B cell (primary cell): ENCODE data around the gene SERPINB1. TPM values are rescaled to one million over a fixed set of nuclear protein-coding genes. Genes with fewer than 3 reads are reported as not detected.

ENCODE experiments used
- ATAC-seq: fragments of 200-7000 bp; cut with Tn5 transposase; one replicate; pipeline ENCODE4 v1.10.0; 2021; ENCODE audit warnings: low read depth, mild to moderate bottlenecking, moderate number of reproducible peaks, moderate library complexity
- CTCF ChIA-PET: fragments of 350-600 bp; sonication (Branson Sonifier 250); formaldehyde crosslinking; loops from one replicate; lab custom pipeline; 2021; ENCODE audit warnings: antibody characterized with exemption, inconsistent platforms; lab: Charles Lee
- POLR2A ChIA-PET: fragments of 350-600 bp; sonication (Branson Sonifier 250); formaldehyde crosslinking; loops from one replicate; lab custom pipeline; 2021; ENCODE audit warnings: antibody characterized with exemption; lab: Charles Lee
- DNase-seq: peaks from one replicate; pipeline ENCODE4 v3.0.0; 2013
- H2AFZ ChIP-seq: 2 replicates; pipeline ENCODE4 v1.6.1; 2012; ENCODE audit warnings: mild to moderate bottlenecking, low read depth, low read length; ENCODE audit not compliant: insufficient read depth, poor library complexity, severe bottlenecking
- H3K27ac ChIP-seq, 2 donors: 1 replicate in 1 of 2; 2 replicates in 1 of 2; pipeline ENCODE4 v1.5.1; 2012 to 2013; ENCODE audit warnings: low read length in 2 of 2, mild to moderate bottlenecking in 2 of 2, moderate library complexity in 1 of 2
- H3K27me3 ChIP-seq, 4 experiments: fragments of 200-600 bp in 1 of 4; sonication (generic) in 1 of 4; replicated peaks in 1 of 4; 1 replicate in 2 of 4; 2 replicates in 2 of 4; pipeline versions ENCODE4 v1.6.1 to v1.7.0; 2013 to 2016; ENCODE audit warnings: low read length in 3 of 4, mild to moderate bottlenecking in 2 of 4, mixed read lengths in 1 of 4, moderate library complexity in 1 of 4; ENCODE audit not compliant: insufficient read depth in 4 of 4, control insufficient read depth in 3 of 4; ENCODE audit errors: control extremely low read depth in 1 of 4
- H3K36me3 ChIP-seq, 2 experiments: replicated peaks in 1 of 2; 1 replicate in 1 of 2; 2 replicates in 1 of 2; pipeline versions ENCODE4 v1.6.1 to v1.7.1; 2013; ENCODE audit warnings: low read length in 1 of 2; ENCODE audit not compliant: insufficient read depth in 2 of 2, control insufficient read depth in 1 of 2; ENCODE audit errors: control extremely low read depth in 1 of 2, extremely low read depth in 1 of 2
- H3K4me1 ChIP-seq, 2 donors: fragments of 200-600 bp in 1 of 2; sonication (generic) in 1 of 2; 1 replicate in 1 of 2; 2 replicates in 1 of 2; pipeline versions ENCODE4 v1.5.1 to v1.6.1; 2013 to 2017; ENCODE audit warnings: low read length in 2 of 2; ENCODE audit not compliant: control insufficient read depth in 2 of 2, insufficient read depth in 2 of 2
- H3K4me2 ChIP-seq: replicated peaks from 2 replicates; pipeline ENCODE3; 2012; ENCODE audit warnings: mild to moderate bottlenecking, low read depth, low read length; ENCODE audit not compliant: poor library complexity, severe bottlenecking
- H3K4me3 ChIP-seq, 5 experiments: fragments of 200-600 bp in 1 of 5; sonication (generic) in 1 of 5; 1 replicate in 3 of 5; 2 replicates in 2 of 5; pipeline versions ENCODE4 v1.5.1 to v1.7.0; 2011 to 2016; ENCODE audit warnings: low read length in 4 of 5, mild to moderate bottlenecking in 4 of 5, low read depth in 2 of 5, control low read depth in 1 of 5, moderate library complexity in 1 of 5; ENCODE audit not compliant: insufficient read depth in 1 of 5; ENCODE audit errors: control extremely low read depth in 1 of 5, extremely low read depth in 1 of 5
- H3K79me2 ChIP-seq: fragments of 200-600 bp; sonication (generic); one replicate; pipeline ENCODE4 v1.6.0; 2016; ENCODE audit warnings: low read length; ENCODE audit not compliant: control insufficient read depth, insufficient read depth
- H3K9ac ChIP-seq: fragments of 200-600 bp; sonication (generic); 2 replicates; pipeline ENCODE4 v1.6.1; 2017; ENCODE audit warnings: mild to moderate bottlenecking, low read length, moderate library complexity
- H3K9me3 ChIP-seq, 3 donors: one replicate each; pipeline versions ENCODE4 v1.6.1 to v1.7.1; 2013; ENCODE audit warnings: low read length in 2 of 3; ENCODE audit not compliant: control insufficient read depth in 2 of 3, insufficient read depth in 1 of 3; ENCODE audit errors: control extremely low read depth in 1 of 3
- H4K20me1 ChIP-seq: 2 replicates; pipeline ENCODE4 v1.6.0; 2012; ENCODE audit warnings: mild to moderate bottlenecking, low read length; ENCODE audit not compliant: insufficient read depth, control insufficient read depth, poor library complexity, severe bottlenecking
- H3K27ac Mint-ChIP-seq: one replicate; pipeline ENCODE4 v1.8.0; 2021; ENCODE audit warnings: mixed read lengths
- H3K27me3 Mint-ChIP-seq: one replicate; pipeline ENCODE4 v1.8.0; 2021; ENCODE audit warnings: mixed read lengths
- H3K4me1 Mint-ChIP-seq: one replicate; pipeline ENCODE4 v1.8.0; 2021; ENCODE audit warnings: mixed read lengths
- H3K4me3 Mint-ChIP-seq: one replicate; pipeline ENCODE4 v1.8.0; 2021; ENCODE audit warnings: mixed read lengths
- H3K9me3 Mint-ChIP-seq: one replicate; pipeline ENCODE4 v1.8.0; 2022; ENCODE audit warnings: mixed read lengths; ENCODE audit not compliant: insufficient read depth
- CTCF ChIP-seq: fragments of 200-600 bp; IDR thresholded peaks from one replicate; pipeline ENCODE4 v1.8.0; 2022; ENCODE audit warnings: antibody characterized with exemption, mild to moderate bottlenecking
- EZH2 ChIP-seq: IDR thresholded peaks from 2 replicates; pipeline ENCODE4 v1.6.1; 2012; ENCODE audit warnings: borderline replicate concordance, low read depth, mild to moderate bottlenecking, moderate library complexity, low read length; ENCODE audit not compliant: insufficient read depth, poor library complexity, severe bottlenecking
- WGBS: methylation state at CpG from one replicate; pipeline ENCODE4 v1.1.5; 2013; ENCODE audit warnings: missing lambda C conversion rate; ENCODE audit not compliant: insufficient coverage; 5-methylcytosine and 5-hydroxymethylcytosine counted together
- intact Hi-C: fragments of 100-400 bp; cut with micrococcal nuclease; formaldehyde crosslinking; loops from one replicate; pipeline ENCODE4 v1.10.0; 2022
- polyA minus RNA-seq: library from RNA; depleted of rRNA, polyadenylated mRNA; stranded (reverse); fragments of >200 nt; gene quantifications from 2 replicates; pipeline ENCODE4 v1.2.3, GENCODE V29; 2012
- polyA plus RNA-seq: library from polyadenylated mRNA; depleted of rRNA; stranded (reverse); fragments of >200 nt; gene quantifications from 2 replicates; pipeline ENCODE4 v1.2.3, GENCODE V29; 2012
- total RNA-seq, 2 donors: library from RNA; stranded (reverse); fragments of 120-200 nt in 1 of 2; gene quantifications; 1 replicate in 1 of 2; 2 replicates in 1 of 2; pipeline versions ENCODE4 v1.2.3 to v1.2.4, GENCODE V29; 2013 to 2022

Gene SERPINB1
- total RNA-seq, result 47.4 and 52.5 TPM in 2 replicates
- total RNA-seq (2013), result 58.4 TPM
- 23.2 and 25.3 TPM in 2 replicates for polyA plus RNA-seq
- polyA minus RNA-seq, result 21.8 and 26.2 TPM in 2 replicates

GRCh38 chr6:2841264-2842138 is at the start of gene SERPINB1:
Gene SERPINB1, minus strand, starts transcription at chr6:2841863. Its CDS starts 1,277 bp downstream, at chr6:2840586.
- H3K9me3 ChIP-seq, result no peaks in the 10 kb centered on the region

More at GRCh38 chr6:2841264-2842138, at the start of gene SERPINB1:
- intact Hi-C loops, result loop anchor here (1.0 to 5.0 kb wide), 4 partner anchors 50 to 321 kb away; no protein-coding TSS in a partner anchor
- Histone ChIP-seq H4K20me1 (peaks cover 12% of the 10 kb centered on the region), H3K27ac (peak within 1 kb of the TSS; percentile 61 to 87), H3K27me3 (no peaks in the 10 kb centered on the region), H3K4me2 (peak within 1 kb of the TSS; percentile 85), H2AFZ (peak within 1 kb of the TSS; percentile 67), H3K4me3 (peak within 1 kb of the TSS; percentile 55 to 85 (median 72)), H3K79me2 (peaks cover 19% of the 10 kb centered on the region), H3K9ac (peak within 1 kb of the TSS; percentile 77), H3K36me3 (peaks cover 12 to 22% of the 10 kb centered on the region in 2 experiments), H3K4me1 (peaks cover 35 to 45% of the 10 kb centered on the region in 2 donors)
- peak; percentile 86 for DNase-seq
- ChIA-PET CTCF (interaction anchor here (0.7 to 13.3 kb wide), 25 partner anchors 9 to 160 kb away, joined by 3 to 383 read pairs (median 4); no protein-coding TSS in a partner anchor), POLR2A (interaction anchor here (0.6 to 1.9 kb wide), 17 partner anchors 10 to 222 kb away, joined by 3 to 23 read pairs (median 4); partner anchors contain the start of genes SERPINB9 and WRNIP1)
- Mint-ChIP-seq H3K4me3 (peak within 1 kb of the TSS; percentile 90), H3K27ac (peak within 1 kb of the TSS; percentile 96), H3K4me1 (peaks cover 50% of the 10 kb centered on the region), H3K9me3 (no peaks in the 10 kb centered on the region), H3K27me3 (no peaks in the 10 kb centered on the region)
- TF ChIP-seq EZH2, result no peak
- TF ChIP-seq CTCF, result no peak
- ATAC-seq, result peak; percentile 79
- under 1% methylated on average over 50 of the region's 67 CpGs for WGBS
